Transverse colon (tissue), 4 donors: ENCODE measurements around the gene DPH5. TPM values are rescaled to one million over a fixed set of nuclear protein-coding genes. Genes with fewer than 3 reads are reported as not detected.
"Not testable (repeated sequence)": the region's sequence is repeated elsewhere in the genome, so short reads cannot be mapped to it uniquely, and the experiment has no call there.

ENCODE experiments used
- DNase-seq: peaks from one replicate; pipeline ENCODE4 v3.0.0-alpha.2; 2019
- H3K27ac ChIP-seq, 4 donors: fragments of 200-600 bp; sonication (generic); 2 replicates each; pipeline ENCODE4 v1.5.1; 2016 to 2018; ENCODE audit warnings: inconsistent platforms in 4 of 4
- H3K27me3 ChIP-seq: fragments of 200-600 bp; sonication (generic); 2 replicates; pipeline ENCODE4 v1.5.1; 2017; ENCODE audit warnings: inconsistent platforms
- H3K36me3 ChIP-seq, 4 donors: fragments of 200-600 bp; sonication (generic); 2 replicates each; pipeline ENCODE4 v1.5.1; 2017 to 2019; ENCODE audit warnings: inconsistent platforms in 4 of 4
- H3K4me1 ChIP-seq, 4 donors: fragments of 200-600 bp; sonication (generic); 2 replicates each; pipeline ENCODE4 v1.5.1; 2017 to 2020; ENCODE audit warnings: inconsistent platforms in 4 of 4
- H3K4me3 ChIP-seq, 4 donors: fragments of 200-600 bp; sonication (generic); 1 replicate in 1 of 4; 2 replicates in 3 of 4; pipeline versions ENCODE4 v1.5.1 to v1.6.1; 2017 to 2019; ENCODE audit warnings: inconsistent platforms in 4 of 4
- H3K9me3 ChIP-seq, 2 donors: fragments of 200-600 bp; sonication (generic); 2 replicates each; pipeline ENCODE4 v1.5.1; 2017 to 2019; ENCODE audit warnings: inconsistent platforms in 2 of 2
- EP300 ChIP-seq: sonication (generic); formaldehyde crosslinking; IDR thresholded peaks from one replicate; pipeline ENCODE4 v1.6.1; 2017; ENCODE audit warnings: antibody characterized with exemption, low read depth
- POLR2A ChIP-seq: fragments of 450-650 bp; IDR thresholded peaks from one replicate; pipeline ENCODE4 v1.6.1; 2016; ENCODE audit warnings: antibody characterized with exemption, mild to moderate bottlenecking, moderate library complexity
- POLR2AphosphoS5 ChIP-seq, 3 donors: sonication (generic); formaldehyde crosslinking; IDR thresholded peaks; one replicate each; pipeline ENCODE4 v1.6.1; 2016; ENCODE audit warnings: antibody characterized with exemption in 3 of 3
- WGBS, 2 donors: methylation state at CpG; one replicate each; pipeline ENCODE4 v1.1.5; 2018; ENCODE audit warnings: low coverage in 1 of 2; 5-methylcytosine and 5-hydroxymethylcytosine counted together
- in situ Hi-C, 4 donors: fragments of 200-750 bp; cut with MboI; loops; one replicate each; pipeline versions ENCODE4 v1.15.0 to v1.15.1; 2017; ENCODE audit warnings: low sequenced_read_pairs in 3 of 4, low pct_ligation_motif_present in 1 of 4, low pct_unique_long_range_greater_than_20kb in 1 of 4
- intact Hi-C: fragments of 100-400 bp; cut with DNase I; formaldehyde crosslinking; loops from one replicate; pipeline ENCODE4 v1.15.1; 2023; ENCODE audit warnings: low total_unique reads
- total RNA-seq, 4 donors: library from RNA; depleted of rRNA; stranded (reverse); fragments of >200 nt; gene quantifications; one replicate each; pipeline ENCODE4 v1.1.0, GENCODE V29; 2016
- TF ChIP-seq, protein P1 (sequence below), 5 experiments: fragments of 200-600 bp in 3 of 5; fragments of 450-650 bp in 2 of 5; sonication (generic) in 3 of 5; IDR thresholded peaks; 1 replicate in 2 of 5; 2 replicates in 3 of 5; pipeline ENCODE4 v1.5.1; 2016 to 2017; ENCODE audit warnings: antibody characterized with exemption in 5 of 5, inconsistent platforms in 3 of 5, mild to moderate bottlenecking in 2 of 5, moderate library complexity in 1 of 5

The DPH5 gene, protein sequence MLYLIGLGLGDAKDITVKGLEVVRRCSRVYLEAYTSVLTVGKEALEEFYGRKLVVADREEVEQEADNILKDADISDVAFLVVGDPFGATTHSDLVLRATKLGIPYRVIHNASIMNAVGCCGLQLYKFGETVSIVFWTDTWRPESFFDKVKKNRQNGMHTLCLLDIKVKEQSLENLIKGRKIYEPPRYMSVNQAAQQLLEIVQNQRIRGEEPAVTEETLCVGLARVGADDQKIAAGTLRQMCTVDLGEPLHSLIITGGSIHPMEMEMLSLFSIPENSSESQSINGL
- total RNA-seq, result 10 to 100 TPM in 3 of 4 donors, not detected in 1; 18.3 to 20.5 (median 18.9) TPM

DNA sequence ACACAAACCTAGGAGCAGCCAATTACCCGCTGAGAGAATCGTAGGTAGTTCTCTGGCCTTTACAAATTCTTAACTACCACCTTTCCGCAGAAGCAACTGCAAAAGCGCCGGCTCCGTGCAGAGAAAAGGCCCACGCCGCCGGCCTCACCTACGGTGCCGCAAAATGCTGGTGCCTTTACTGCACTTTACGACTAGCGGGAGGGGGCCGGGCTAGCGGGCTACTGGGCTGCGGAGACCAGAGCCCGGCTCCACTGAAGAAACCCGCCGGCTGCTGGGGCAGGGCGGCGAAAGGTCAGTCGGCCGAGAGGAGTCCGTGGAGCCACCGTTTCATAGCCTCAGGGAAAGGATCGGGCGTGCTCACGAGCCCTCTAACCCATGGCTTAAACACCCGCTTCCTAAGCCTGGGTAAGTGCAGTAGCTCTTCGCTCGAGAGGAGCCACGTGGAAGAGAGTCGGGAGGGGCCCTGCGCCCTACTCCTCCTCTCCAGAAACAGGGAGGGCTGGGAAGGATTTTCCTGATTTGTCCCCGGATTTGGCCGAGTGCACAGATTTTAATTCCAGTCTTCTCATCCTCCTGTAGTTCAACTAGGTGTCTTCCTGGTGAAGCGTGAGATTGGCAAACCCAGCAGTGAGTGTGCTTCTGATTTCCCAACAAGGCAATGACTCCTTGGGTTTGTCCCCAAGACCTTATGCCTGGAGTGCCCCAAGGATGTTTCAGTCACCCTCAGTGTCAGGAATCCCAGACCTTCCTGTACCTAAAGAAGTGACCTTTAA is at the start of gene DPH5:
DPH5 (minus strand) TSS at position 128 of the 773 bp plus-strand sequence. CDS start 341 bp downstream, outside the sequence.
- H3K9me3 ChIP-seq, result no peaks in the 10 kb centered on the region
- TF ChIP-seq POLR2A (peak; percentile 72), POLR2AphosphoS5 (IDR thresholded peaks at IDR 0.05) (peak; percentile 69 to 82 (median 69)), EP300 (no peak)
- TF ChIP-seq, protein P1, sequence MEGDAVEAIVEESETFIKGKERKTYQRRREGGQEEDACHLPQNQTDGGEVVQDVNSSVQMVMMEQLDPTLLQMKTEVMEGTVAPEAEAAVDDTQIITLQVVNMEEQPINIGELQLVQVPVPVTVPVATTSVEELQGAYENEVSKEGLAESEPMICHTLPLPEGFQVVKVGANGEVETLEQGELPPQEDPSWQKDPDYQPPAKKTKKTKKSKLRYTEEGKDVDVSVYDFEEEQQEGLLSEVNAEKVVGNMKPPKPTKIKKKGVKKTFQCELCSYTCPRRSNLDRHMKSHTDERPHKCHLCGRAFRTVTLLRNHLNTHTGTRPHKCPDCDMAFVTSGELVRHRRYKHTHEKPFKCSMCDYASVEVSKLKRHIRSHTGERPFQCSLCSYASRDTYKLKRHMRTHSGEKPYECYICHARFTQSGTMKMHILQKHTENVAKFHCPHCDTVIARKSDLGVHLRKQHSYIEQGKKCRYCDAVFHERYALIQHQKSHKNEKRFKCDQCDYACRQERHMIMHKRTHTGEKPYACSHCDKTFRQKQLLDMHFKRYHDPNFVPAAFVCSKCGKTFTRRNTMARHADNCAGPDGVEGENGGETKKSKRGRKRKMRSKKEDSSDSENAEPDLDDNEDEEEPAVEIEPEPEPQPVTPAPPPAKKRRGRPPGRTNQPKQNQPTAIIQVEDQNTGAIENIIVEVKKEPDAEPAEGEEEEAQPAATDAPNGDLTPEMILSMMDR (IDR thresholded peaks at IDR 0.05), result no peak
- intact Hi-C loops (no loop called here), in situ Hi-C loops (no loop called here)
- peak; percentile 93 for DNase-seq
- peak within 1 kb of the TSS; percentile 43 to 72 (median 64) for H3K4me3 ChIP-seq
- no peaks in the 10 kb centered on the region for H3K27me3 ChIP-seq
- H3K27ac ChIP-seq, result peak within 1 kb of the TSS; percentile 83 to 89 (median 86)
- no peaks in the 10 kb centered on the region for H3K36me3 ChIP-seq
- peaks cover 4 to 29% (median 6%) of the 10 kb centered on the region in 4 donors for H3K4me1 ChIP-seq
- 1 to 10% methylated on average over 2 to 37 of the region's 37 CpGs for WGBS, 2 donors

DNA sequence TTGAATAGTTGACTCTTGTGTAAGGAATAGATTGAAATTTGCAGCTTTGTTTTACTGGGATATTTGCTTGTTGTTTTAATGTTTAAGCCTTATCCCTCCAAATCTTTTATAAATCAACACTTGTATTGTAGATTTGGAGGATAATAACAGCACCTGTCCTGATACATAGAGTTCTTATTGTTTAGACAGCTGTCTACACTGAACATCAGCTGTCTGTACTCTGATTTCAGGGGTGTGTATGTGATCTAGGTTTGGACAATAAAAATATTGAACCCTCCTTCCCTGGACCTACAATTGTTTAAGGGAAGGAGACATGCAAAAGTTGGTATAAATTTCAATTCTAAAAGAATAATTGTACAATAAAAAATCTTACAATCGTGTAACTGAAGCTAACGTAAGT is 48.3 kb upstream of the DPH5 start:
- DNase-seq, result no peak
- H3K4me3 ChIP-seq, result no peak overlapping the region
- H3K27me3 ChIP-seq, result no peaks in the 10 kb centered on the region
- no peaks in the 10 kb centered on the region for H3K36me3 ChIP-seq
- no peak overlapping the region for H3K27ac ChIP-seq
- TF ChIP-seq, protein P1 (IDR thresholded peaks at IDR 0.05), result no peak
- TF ChIP-seq EP300 (no peak), POLR2AphosphoS5 (IDR thresholded peaks at IDR 0.05) (no peak), POLR2A (no peak)
- WGBS, 2 donors, result 89 to 90% methylated on average over 2 of the region's 2 CpGs
- in situ Hi-C loops, result no loop called here
- H3K9me3 ChIP-seq, result no peaks in the 10 kb centered on the region
- H3K4me1 ChIP-seq, result no peaks in the 10 kb centered on the region
- intact Hi-C loops, result no loop called here

DNA sequence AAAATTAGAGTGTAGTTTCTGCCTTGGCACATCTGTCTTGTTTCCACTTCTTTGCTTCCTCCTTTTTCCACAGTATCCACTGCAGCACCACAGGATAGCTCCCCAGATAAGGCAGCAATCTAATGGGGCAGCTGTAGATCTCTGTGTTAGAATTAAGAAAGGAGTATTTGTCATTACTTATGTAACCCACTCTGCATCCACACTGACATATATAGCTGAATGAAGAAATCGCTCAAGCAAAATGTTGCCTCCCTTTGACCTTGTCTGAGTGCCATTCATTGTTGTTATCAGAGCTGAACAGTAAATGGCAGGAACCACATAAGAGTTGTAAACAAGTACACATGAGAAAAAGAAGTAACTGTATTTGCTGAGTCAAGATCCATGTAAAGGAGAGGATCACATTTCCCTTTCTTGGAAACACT is 45.9 kb upstream of the DPH5 start:
- 83 to 100% methylated on average over 1 of the region's 1 CpG for WGBS, 2 donors
- TF ChIP-seq POLR2A (no peak), POLR2AphosphoS5 (IDR thresholded peaks at IDR 0.05) (no peak), EP300 (no peak)
- TF ChIP-seq, protein P1 (IDR thresholded peaks at IDR 0.05), result no peak
- Histone ChIP-seq H3K4me3 (no peak overlapping the region), H3K27me3 (no peaks in the 10 kb centered on the region), H3K4me1 (no peaks in the 10 kb centered on the region), H3K9me3 (no peaks in the 10 kb centered on the region), H3K27ac (no peak overlapping the region), H3K36me3 (no peaks in the 10 kb centered on the region)
- DNase-seq, result no peak
- intact Hi-C loops (no loop called here), in situ Hi-C loops (no loop called here)

DNA sequence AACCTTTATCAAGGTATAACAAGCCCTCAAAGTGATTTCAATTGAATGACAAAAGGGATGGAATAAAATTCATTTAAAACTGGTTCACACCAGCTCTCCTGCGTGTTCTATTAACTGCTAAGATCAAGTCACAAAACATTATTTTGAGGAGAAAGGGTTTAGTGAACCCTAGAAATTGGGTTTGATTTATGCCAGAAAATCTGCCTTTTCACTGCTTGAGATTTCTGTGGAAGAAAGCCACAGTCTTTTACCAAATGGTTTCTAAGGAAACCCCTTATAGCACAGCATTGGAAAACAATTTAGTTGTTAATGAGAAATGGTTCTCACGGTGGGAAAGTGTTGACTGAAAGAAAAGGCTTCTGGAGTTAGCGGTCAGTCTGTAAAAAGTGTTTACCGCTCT is 43.6 kb upstream of the DPH5 start:
- in situ Hi-C loops (no loop called here), intact Hi-C loops (no loop called here)
- TF ChIP-seq, protein P1 (IDR thresholded peaks at IDR 0.05), result no peak
- TF ChIP-seq POLR2A (no peak), EP300 (no peak), POLR2AphosphoS5 (IDR thresholded peaks at IDR 0.05) (no peak)
- no peak overlapping the region for H3K4me3 ChIP-seq
- H3K27ac ChIP-seq, result no peak overlapping the region
- 81 to 92% methylated on average over 4 of the region's 4 CpGs for WGBS, 2 donors
- no peaks in the 10 kb centered on the region for H3K4me1 ChIP-seq
- H3K36me3 ChIP-seq, result no peaks in the 10 kb centered on the region
- no peaks in the 10 kb centered on the region for H3K27me3 ChIP-seq
- no peaks in the 10 kb centered on the region for H3K9me3 ChIP-seq
- no peak for DNase-seq

DNA sequence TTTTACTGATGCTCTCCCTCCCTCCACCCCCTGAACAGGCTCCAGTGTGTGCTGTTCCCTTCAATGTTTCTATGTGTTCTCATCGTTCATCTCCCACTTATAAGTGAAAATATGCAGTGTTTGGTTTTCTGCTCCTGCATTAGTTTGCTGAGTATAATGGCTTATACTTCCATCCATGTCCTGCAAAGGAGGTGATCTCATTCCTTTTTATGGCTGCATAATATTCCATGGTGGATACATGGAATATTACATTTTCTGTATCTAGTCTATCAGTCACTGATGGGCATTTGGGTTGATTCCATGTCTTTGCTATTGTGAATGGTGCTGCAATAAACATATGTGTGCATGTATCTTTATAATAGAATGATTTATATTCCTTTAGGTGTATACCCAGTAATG is 41.4 kb upstream of the DPH5 start:
- H3K27ac ChIP-seq, H3K27me3 ChIP-seq, H3K4me3 ChIP-seq, H3K9me3 ChIP-seq, H3K36me3 ChIP-seq, intact Hi-C loops, DNase-seq, H3K4me1 ChIP-seq, in situ Hi-C loops: not testable (repeated sequence)
- 96% methylated on average over 1 of the region's 1 CpG; no CpG with 5 or more reads in 1 of the 2 donors for WGBS, 2 donors
